GM23338 (cell line): ENCODE results near the gene CBARP. TPM values are rescaled to one million over a fixed set of nuclear protein-coding genes. Genes with fewer than 3 reads are reported as not detected.
A peak's percentile ranks its signal among the peaks of the same experiment; 100 is the strongest.

ENCODE experiments used
- ATAC-seq: fragments of 200-7000 bp; cut with Tn5 transposase; 3 replicates; pipeline ENCODE4 v1.9.1; 2020
- DNase-seq: peaks from one replicate; pipeline ENCODE4 v3.0.0-alpha.2; 2015; ENCODE audit warnings: low spot score
- H2AFZ ChIP-seq: fragments of 200-600 bp; sonication (generic); 2 replicates; pipeline ENCODE4 v1.8.0; 2016; ENCODE audit warnings: antibody characterized with exemption, mild to moderate bottlenecking, moderate library complexity
- H3F3A ChIP-seq: fragments of 200-600 bp; sonication (generic); replicated peaks from 2 replicates; pipeline ENCODE4 v1.8.0; 2017; ENCODE audit warnings: antibody characterized with exemption, mixed run types, low read depth
- H3K27ac ChIP-seq: fragments of 200-600 bp; sonication (generic); 2 replicates; pipeline ENCODE4 v1.6.1; 2016; ENCODE audit warnings: low read depth
- H3K27me3 ChIP-seq: fragments of 200-600 bp; sonication (generic); 2 replicates; pipeline ENCODE4 v1.8.0; 2016; ENCODE audit warnings: mild to moderate bottlenecking, mixed run types, moderate library complexity; ENCODE audit not compliant: insufficient read depth
- H3K36me3 ChIP-seq: fragments of 200-600 bp; sonication (generic); 2 replicates; pipeline ENCODE4 v1.8.0; 2016; ENCODE audit warnings: mild to moderate bottlenecking; ENCODE audit not compliant: insufficient read depth
- H3K4me1 ChIP-seq: fragments of 200-600 bp; sonication (generic); 2 replicates; pipeline ENCODE4 v1.8.0; 2016; ENCODE audit warnings: mild to moderate bottlenecking, moderate library complexity; ENCODE audit not compliant: insufficient read depth
- H3K4me2 ChIP-seq: fragments of 200-600 bp; sonication (generic); 2 replicates; pipeline ENCODE4 v1.7.1; 2017; ENCODE audit warnings: mixed run types
- H3K4me3 ChIP-seq: fragments of 200-600 bp; sonication (generic); 2 replicates; pipeline ENCODE4 v1.6.1; 2016; ENCODE audit warnings: mixed run types
- H3K79me2 ChIP-seq: fragments of 200-600 bp; sonication (generic); replicated peaks from 2 replicates; pipeline ENCODE4 v1.8.0; 2017; ENCODE audit warnings: mild to moderate bottlenecking; ENCODE audit not compliant: insufficient read depth
- H3K9me2 ChIP-seq: fragments of 200-600 bp; sonication (generic); 2 replicates; pipeline ENCODE4 v1.8.0; 2017; ENCODE audit not compliant: insufficient read depth
- H4K20me1 ChIP-seq: fragments of 200-600 bp; sonication (generic); replicated peaks from 2 replicates; pipeline ENCODE4 v1.8.0; 2017; ENCODE audit warnings: mild to moderate bottlenecking; ENCODE audit not compliant: insufficient read depth
- H3K27ac Mint-ChIP-seq: 2 replicates; pipeline ENCODE4 v1.8.0; 2020; ENCODE audit warnings: inconsistent platforms, mild to moderate bottlenecking, moderate library complexity, mixed read lengths
- H3K27me3 Mint-ChIP-seq: 3 replicates; pipeline ENCODE4 v1.8.0; 2022; ENCODE audit warnings: low read depth, mild to moderate bottlenecking, moderate library complexity, mixed read lengths, inconsistent platforms; ENCODE audit not compliant: insufficient read depth, poor library complexity
- H3K36me3 Mint-ChIP-seq: 3 replicates; pipeline ENCODE4 v1.8.0; 2021; ENCODE audit warnings: low read depth, mild to moderate bottlenecking, inconsistent platforms, moderate library complexity, mixed read lengths
- H3K4me1 Mint-ChIP-seq: 3 replicates; pipeline ENCODE4 v1.8.0; 2020; ENCODE audit warnings: mild to moderate bottlenecking, inconsistent platforms, mixed read lengths
- H3K4me3 Mint-ChIP-seq: 3 replicates; pipeline ENCODE4 v1.8.0; 2021; ENCODE audit warnings: moderate library complexity, mild to moderate bottlenecking, inconsistent platforms, mixed read lengths
- H3K9me3 Mint-ChIP-seq: 3 replicates; pipeline ENCODE4 v1.8.0; 2020; ENCODE audit warnings: moderate library complexity, mild to moderate bottlenecking, inconsistent platforms, mixed read lengths
- CREB1 ChIP-seq: fragments of 250-450 bp; sonication (Bioruptor Pico); IDR thresholded peaks from 2 replicates; pipeline ENCODE4 v1.5.0; 2020; ENCODE audit warnings: low read depth, mild to moderate bottlenecking, moderate library complexity
- EZH2 ChIP-seq: fragments of 200-600 bp; sonication (generic); IDR thresholded peaks from one replicate; pipeline ENCODE4 v1.8.0; 2017; ENCODE audit warnings: antibody characterized with exemption, mild to moderate bottlenecking, low read depth; ENCODE audit not compliant: unreplicated experiment
- JUNB ChIP-seq: IDR thresholded peaks from one replicate; pipeline ENCODE4 v1.6.1; 2016; ENCODE audit warnings: antibody characterized with exemption; ENCODE audit not compliant: unreplicated experiment
- NANOG ChIP-seq: IDR thresholded peaks from 2 replicates; pipeline ENCODE4 v1.6.1; 2016; ENCODE audit warnings: antibody characterized with exemption, borderline replicate concordance
- STAT1 ChIP-seq: IDR thresholded peaks from one replicate; pipeline ENCODE4 v1.6.1; 2016; ENCODE audit warnings: antibody characterized with exemption; ENCODE audit not compliant: unreplicated experiment
- ZNF114 ChIP-seq: fragments of 250-450 bp; sonication (Bioruptor Pico); IDR thresholded peaks from 2 replicates; pipeline ENCODE4 v1.5.0; 2020; ENCODE audit warnings: mild to moderate bottlenecking, moderate library complexity
- polyA plus RNA-seq: library from polyadenylated mRNA; unstranded; fragments of >200 nt; fragmentation: Nextera tagmentation; extraction: Ambion mirVana; gene quantifications from 2 replicates; pipeline ENCODE4 v1.2.1, GENCODE V29; 2016
- total RNA-seq: library from RNA; depleted of rRNA; stranded (reverse); fragments of >200 nt; shearing (Covaris generic); gene quantifications from 2 replicates; pipeline ENCODE4 v1.2.3, GENCODE V29; 2014
- TF ChIP-seq, protein P1 (sequence below): fragments of 250-450 bp; sonication (Bioruptor Pico); IDR thresholded peaks from 2 replicates; pipeline ENCODE4 v1.5.0; 2020; ENCODE audit warnings: mild to moderate bottlenecking, moderate library complexity
- TF ChIP-seq, protein P2 (sequence below): IDR thresholded peaks from 2 replicates; pipeline ENCODE4 v1.6.1; 2016; ENCODE audit warnings: antibody characterized with exemption

The CBARP gene
- total and polyA plus RNA-seq, 2 experiments from 2014 or later = 2.0 to 14.1 TPM

DNA sequence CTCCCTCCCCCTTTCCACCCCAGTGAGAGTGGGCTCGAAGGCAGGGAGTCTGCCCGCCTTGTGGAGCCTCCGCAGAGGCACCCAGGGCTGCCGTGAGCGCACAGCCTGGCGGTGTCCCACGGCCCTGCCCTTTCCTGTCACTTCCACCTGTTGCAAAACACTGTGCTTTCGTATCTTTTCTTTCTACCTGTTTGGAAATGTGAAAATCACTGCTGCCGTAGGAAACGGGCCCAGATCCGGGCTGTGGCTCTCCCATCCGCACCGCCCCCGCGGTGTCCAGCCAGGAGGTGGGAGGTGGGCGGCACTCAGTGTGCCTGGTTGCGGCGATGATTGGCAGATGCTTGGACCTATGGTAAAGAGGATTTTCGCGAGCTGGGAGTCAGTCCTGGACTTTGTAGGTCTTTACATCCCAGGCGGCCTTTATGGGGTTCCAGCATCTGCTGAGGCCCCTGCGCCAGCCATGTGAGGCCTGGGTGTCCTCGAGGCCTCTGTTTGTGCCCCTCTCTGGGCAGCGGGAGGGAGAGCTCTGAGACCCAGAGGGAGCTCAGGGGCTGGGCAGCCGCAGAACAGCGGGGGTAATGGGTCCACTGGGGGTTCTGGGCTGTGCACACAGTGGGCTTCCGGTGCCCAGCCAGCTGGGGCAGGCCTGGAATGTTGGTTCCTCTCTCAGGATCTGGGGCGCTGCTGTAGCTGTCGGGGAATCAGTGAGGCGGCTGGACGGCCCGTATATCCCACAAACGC, 26.1 kb downstream of the CBARP start (continued):
- TF ChIP-seq, protein P1, sequence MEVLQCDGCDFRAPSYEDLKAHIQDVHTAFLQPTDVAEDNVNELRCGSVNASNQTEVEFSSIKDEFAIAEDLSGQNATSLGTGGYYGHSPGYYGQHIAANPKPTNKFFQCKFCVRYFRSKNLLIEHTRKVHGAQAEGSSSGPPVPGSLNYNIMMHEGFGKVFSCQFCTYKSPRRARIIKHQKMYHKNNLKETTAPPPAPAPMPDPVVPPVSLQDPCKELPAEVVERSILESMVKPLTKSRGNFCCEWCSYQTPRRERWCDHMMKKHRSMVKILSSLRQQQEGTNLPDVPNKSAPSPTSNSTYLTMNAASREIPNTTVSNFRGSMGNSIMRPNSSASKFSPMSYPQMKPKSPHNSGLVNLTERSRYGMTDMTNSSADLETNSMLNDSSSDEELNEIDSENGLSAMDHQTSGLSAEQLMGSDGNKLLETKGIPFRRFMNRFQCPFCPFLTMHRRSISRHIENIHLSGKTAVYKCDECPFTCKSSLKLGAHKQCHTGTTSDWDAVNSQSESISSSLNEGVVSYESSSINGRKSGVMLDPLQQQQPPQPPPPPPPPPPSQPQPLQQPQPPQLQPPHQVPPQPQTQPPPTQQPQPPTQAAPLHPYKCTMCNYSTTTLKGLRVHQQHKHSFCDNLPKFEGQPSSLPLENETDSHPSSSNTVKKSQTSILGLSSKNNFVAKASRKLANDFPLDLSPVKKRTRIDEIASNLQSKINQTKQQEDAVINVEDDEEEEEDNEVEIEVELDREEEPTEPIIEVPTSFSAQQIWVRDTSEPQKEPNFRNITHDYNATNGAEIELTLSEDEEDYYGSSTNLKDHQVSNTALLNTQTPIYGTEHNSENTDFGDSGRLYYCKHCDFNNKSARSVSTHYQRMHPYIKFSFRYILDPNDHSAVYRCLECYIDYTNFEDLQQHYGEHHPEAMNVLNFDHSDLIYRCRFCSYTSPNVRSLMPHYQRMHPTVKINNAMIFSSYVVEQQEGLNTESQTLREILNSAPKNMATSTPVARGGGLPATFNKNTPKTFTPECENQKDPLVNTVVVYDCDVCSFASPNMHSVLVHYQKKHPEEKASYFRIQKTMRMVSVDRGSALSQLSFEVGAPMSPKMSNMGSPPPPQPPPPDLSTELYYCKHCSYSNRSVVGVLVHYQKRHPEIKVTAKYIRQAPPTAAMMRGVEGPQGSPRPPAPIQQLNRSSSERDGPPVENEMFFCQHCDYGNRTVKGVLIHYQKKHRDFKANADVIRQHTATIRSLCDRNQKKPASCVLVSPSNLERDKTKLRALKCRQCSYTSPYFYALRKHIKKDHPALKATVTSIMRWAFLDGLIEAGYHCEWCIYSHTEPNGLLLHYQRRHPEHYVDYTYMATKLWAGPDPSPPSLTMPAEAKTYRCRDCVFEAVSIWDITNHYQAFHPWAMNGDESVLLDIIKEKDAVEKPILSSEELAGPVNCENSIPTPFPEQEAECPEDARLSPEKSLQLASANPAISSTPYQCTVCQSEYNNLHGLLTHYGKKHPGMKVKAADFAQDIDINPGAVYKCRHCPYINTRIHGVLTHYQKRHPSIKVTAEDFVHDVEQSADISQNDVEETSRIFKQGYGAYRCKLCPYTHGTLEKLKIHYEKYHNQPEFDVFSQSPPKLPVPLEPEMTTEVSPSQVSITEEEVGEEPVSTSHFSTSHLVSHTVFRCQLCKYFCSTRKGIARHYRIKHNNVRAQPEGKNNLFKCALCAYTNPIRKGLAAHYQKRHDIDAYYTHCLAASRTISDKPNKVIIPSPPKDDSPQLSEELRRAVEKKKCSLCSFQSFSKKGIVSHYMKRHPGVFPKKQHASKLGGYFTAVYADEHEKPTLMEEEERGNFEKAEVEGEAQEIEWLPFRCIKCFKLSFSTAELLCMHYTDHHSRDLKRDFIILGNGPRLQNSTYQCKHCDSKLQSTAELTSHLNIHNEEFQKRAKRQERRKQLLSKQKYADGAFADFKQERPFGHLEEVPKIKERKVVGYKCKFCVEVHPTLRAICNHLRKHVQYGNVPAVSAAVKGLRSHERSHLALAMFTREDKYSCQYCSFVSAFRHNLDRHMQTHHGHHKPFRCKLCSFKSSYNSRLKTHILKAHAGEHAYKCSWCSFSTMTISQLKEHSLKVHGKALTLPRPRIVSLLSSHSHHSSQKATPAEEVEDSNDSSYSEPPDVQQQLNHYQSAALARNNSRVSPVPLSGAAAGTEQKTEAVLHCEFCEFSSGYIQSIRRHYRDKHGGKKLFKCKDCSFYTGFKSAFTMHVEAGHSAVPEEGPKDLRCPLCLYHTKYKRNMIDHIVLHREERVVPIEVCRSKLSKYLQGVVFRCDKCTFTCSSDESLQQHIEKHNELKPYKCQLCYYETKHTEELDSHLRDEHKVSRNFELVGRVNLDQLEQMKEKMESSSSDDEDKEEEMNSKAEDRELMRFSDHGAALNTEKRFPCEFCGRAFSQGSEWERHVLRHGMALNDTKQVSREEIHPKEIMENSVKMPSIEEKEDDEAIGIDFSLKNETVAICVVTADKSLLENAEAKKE (CRISPR knock-in tag) = no peak
- TF ChIP-seq EZH2 = no peak
- no peak for TF ChIP-seq ZNF114

DNA sequence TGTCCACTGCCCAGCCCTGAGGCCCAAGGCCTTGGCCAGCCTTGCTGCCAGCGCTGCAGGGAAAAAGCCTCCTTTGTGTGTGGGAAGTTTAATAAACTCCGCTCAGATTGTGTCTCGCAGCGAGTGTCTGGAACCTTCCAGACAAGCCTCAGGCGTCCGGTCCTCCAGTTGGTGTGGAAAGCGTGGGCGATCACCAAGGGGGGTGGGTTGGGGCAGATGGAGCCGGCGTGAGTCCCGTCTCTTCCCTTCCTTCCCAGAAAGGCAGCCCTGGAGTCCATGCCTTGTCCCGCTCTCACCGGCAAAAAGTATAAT, 27.6 kb downstream of the CBARP start:
- peak overlapping the region; percentile 77 for H3K27ac Mint-ChIP-seq
- peaks cover 6% of the 10 kb centered on the region for H3K27me3 Mint-ChIP-seq
- Histone ChIP-seq H3K79me2 (peaks cover 91% of the 10 kb centered on the region), H3F3A (peaks cover 14% of the 10 kb centered on the region), H3K27me3 (no peaks in the 10 kb centered on the region), H3K4me1 (peaks cover 15% of the 10 kb centered on the region; the same call in 1 of the 2 replicates), H3K4me3 (no peak overlapping the region), H4K20me1 (peaks cover 54% of the 10 kb centered on the region), H3K9me2 (no peaks in the 10 kb centered on the region), H3K36me3 (no peaks in the 10 kb centered on the region; the same call in 1 of the 2 replicates), H3K4me2 (no peak overlapping the region), H3K27ac (peak overlapping the region; percentile 81; the same call in 1 of the 2 replicates), H2AFZ (no peak overlapping the region)
- no peak overlapping the region for H3K4me3 Mint-ChIP-seq
- peaks cover 32% of the 10 kb centered on the region for H3K4me1 Mint-ChIP-seq
- H3K36me3 Mint-ChIP-seq = peaks cover 28% of the 10 kb centered on the region
- ATAC-seq = no peak
- no peak for DNase-seq
- no peaks in the 10 kb centered on the region for H3K9me3 Mint-ChIP-seq
- TF ChIP-seq STAT1 (no peak), NANOG (no peak), CREB1 (no peak), JUNB (no peak), ZNF114 (no peak)
- TF ChIP-seq, protein P1 (CRISPR knock-in tag) = no peak
- TF ChIP-seq, protein P2, sequence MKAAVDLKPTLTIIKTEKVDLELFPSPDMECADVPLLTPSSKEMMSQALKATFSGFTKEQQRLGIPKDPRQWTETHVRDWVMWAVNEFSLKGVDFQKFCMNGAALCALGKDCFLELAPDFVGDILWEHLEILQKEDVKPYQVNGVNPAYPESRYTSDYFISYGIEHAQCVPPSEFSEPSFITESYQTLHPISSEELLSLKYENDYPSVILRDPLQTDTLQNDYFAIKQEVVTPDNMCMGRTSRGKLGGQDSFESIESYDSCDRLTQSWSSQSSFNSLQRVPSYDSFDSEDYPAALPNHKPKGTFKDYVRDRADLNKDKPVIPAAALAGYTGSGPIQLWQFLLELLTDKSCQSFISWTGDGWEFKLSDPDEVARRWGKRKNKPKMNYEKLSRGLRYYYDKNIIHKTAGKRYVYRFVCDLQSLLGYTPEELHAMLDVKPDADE = no peak
